ENCODE results near the gene TUFT1.

Gene TUFT1

DNA sequence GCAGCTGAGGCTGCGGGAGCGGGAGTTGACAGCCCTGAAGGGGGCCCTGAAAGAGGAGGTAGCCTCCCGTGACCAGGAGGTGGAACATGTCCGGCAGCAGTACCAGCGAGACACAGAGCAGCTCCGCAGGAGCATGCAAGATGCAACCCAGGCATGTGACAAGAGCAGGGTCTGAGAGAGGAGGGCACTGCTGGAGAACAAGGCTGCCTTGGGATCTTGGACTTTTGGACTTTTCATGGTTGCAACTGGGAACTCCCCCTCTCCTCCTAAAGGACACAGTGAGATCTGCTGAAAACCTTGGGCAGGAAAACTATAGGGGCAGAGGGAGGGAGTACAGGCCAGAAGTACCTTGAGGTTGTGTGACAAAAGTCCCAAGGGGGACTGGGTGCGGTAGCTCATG, 15.4 kb upstream of the TUFT1 start:
- in situ Hi-C loops (cut with HindIII; ENCODE audit: low sequenced_read_pairs), result no loop called here
- no peak overlapping the region for H3K4me3 ChIP-seq (ENCODE audit: low read depth, low read length)
- TF ChIP-seq, protein P1, sequence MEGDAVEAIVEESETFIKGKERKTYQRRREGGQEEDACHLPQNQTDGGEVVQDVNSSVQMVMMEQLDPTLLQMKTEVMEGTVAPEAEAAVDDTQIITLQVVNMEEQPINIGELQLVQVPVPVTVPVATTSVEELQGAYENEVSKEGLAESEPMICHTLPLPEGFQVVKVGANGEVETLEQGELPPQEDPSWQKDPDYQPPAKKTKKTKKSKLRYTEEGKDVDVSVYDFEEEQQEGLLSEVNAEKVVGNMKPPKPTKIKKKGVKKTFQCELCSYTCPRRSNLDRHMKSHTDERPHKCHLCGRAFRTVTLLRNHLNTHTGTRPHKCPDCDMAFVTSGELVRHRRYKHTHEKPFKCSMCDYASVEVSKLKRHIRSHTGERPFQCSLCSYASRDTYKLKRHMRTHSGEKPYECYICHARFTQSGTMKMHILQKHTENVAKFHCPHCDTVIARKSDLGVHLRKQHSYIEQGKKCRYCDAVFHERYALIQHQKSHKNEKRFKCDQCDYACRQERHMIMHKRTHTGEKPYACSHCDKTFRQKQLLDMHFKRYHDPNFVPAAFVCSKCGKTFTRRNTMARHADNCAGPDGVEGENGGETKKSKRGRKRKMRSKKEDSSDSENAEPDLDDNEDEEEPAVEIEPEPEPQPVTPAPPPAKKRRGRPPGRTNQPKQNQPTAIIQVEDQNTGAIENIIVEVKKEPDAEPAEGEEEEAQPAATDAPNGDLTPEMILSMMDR (IDR thresholded peaks at IDR 0.05; ENCODE audit: low read depth, low read length, missing control alignments), result no peak
- DNase-seq (ENCODE audit: low read depth), result no peak

DNA sequence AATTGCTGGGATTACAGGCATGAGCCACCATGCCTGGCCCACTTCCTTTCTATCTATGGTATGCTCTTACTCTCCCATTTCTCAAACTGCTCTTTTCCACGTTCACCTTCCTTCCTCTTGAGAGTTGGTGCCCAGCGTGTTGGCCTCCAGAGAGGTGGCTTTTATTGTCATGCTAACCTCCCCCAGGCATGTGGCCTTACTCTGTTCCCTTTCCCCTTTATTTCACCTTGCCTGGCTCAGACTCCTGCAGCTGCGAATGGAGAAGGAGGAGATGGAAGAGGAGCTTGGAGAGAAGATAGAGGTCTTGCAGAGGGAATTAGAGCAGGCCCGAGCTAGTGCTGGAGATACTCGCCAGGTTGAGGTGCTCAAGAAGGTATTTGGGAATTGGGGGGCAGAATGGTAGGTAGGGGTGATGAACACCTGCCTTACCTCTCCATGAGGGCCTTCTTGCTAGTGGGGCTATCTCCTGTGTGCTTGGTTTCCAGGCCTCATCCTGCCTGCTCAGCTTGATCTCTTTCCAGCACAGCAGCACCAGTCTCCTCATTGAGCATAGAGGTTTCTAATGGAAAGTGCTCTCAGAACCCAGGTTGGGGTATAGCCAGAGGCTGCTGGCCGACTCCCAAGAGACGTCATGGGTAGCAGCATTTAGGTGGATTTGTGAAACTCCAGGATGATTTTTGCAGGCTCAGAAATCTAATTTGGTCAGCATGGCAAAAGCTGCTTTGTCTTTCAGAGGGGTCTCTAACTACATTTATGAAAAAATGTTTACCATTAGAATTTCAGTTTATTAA, 13.2 kb upstream of the TUFT1 start:
- no peak for DNase-seq (ENCODE audit: low read depth)
- TF ChIP-seq, protein P1 (IDR thresholded peaks at IDR 0.05; ENCODE audit: low read depth, low read length, missing control alignments), result no peak
- in situ Hi-C loops (cut with HindIII; ENCODE audit: low sequenced_read_pairs), result no loop called here
- no peak overlapping the region for H3K4me3 ChIP-seq (ENCODE audit: low read depth, low read length)

DNA sequence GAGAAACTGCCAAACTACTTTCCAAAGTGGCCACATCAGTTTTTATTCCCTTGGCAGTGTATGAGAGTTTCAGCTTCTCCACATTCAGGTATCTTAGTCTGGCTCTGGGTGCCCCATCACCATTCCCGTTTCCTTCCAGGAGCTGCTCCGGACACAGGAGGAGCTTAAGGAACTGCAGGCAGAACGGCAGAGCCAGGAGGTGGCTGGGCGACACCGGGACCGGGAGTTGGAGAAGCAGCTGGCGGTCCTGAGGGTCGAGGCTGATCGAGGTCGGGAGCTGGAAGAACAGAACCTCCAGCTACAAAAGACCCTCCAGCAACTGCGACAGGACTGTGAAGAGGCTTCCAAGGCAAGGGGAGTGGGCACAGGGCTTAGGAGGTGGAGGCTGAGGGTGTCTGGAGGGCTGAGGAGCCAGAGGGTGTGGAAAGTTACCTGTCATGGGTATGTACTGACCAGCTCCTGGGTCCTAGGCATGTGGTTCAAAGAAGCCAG, 10.9 kb upstream of the TUFT1 start:
- in situ Hi-C loops (cut with HindIII; ENCODE audit: low sequenced_read_pairs), result no loop called here
- TF ChIP-seq, protein P1 (IDR thresholded peaks at IDR 0.05; ENCODE audit: low read depth, low read length, missing control alignments), result no peak
- no peak overlapping the region for H3K4me3 ChIP-seq (ENCODE audit: low read depth, low read length)
- no peak for DNase-seq (ENCODE audit: low read depth)

DNA sequence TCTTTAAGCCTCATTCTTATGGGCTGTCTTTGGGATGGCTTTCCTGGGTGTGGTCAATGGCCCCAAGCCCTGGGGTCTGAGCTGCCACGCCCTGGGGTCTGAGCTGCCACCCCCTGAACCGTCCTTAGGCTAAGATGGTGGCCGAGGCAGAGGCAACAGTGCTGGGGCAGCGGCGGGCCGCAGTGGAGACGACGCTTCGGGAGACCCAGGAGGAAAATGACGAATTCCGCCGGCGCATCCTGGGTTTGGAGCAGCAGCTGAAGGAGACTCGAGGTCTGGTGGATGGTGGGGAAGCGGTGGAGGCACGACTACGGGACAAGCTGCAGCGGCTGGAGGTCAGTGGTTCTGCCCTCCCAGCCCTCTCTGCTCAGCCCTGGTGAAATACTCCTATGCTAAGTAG, 10.3 kb upstream of the TUFT1 start:
- in situ Hi-C loops (cut with HindIII; ENCODE audit: low sequenced_read_pairs), result no loop called here
- H3K4me3 ChIP-seq (ENCODE audit: low read depth, low read length), result no peak overlapping the region
- DNase-seq (ENCODE audit: low read depth), result no peak
- TF ChIP-seq, protein P1 (IDR thresholded peaks at IDR 0.05; ENCODE audit: low read depth, low read length, missing control alignments), result no peak

DNA sequence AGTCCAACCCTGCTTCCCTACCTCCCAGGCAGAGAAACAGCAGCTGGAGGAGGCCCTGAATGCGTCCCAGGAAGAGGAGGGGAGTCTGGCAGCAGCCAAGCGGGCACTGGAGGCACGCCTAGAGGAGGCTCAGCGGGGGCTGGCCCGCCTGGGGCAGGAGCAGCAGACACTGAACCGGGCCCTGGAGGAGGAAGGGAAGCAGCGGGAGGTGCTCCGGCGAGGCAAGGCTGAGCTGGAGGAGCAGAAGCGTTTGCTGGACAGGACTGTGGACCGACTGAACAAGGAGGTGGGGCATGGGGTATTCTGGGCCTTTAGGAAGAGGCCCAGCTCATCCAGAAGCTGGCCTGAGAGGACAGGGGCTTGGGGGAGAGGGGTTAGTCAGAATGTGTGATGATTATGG, 9.6 kb upstream of the TUFT1 start:
- no peak for DNase-seq (ENCODE audit: low read depth)
- H3K4me3 ChIP-seq (ENCODE audit: low read depth, low read length), result no peak overlapping the region
- in situ Hi-C loops (cut with HindIII; ENCODE audit: low sequenced_read_pairs), result no loop called here
- TF ChIP-seq, protein P1 (IDR thresholded peaks at IDR 0.05; ENCODE audit: low read depth, low read length, missing control alignments), result no peak

DNA sequence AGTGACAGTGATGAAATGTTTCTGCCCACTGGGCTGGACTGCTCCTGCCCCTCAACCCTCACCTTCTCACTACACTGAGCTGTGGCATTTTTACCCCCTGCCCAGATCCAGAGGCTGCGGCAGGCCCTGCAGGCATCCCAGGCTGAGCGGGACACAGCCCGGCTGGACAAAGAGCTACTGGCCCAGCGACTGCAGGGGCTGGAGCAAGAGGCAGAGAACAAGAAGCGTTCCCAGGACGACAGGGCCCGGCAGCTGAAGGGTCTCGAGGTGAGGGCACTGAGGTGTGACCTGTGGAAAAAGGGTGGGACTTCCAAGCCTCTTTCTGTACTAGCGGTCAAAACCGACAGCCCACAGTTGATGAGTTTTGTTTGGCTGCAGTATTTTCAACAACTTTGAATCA, 6.2 kb upstream of the TUFT1 start:
- TF ChIP-seq, protein P1 (IDR thresholded peaks at IDR 0.05; ENCODE audit: low read depth, low read length, missing control alignments), result no peak
- no peak for DNase-seq (ENCODE audit: low read depth)
- H3K4me3 ChIP-seq (ENCODE audit: low read depth, low read length), result no peak overlapping the region
- in situ Hi-C loops (cut with HindIII; ENCODE audit: low sequenced_read_pairs), result no loop called here
